Measurements from ENCODE around the gene CD200R1. TPM values are rescaled to one million over a fixed set of nuclear protein-coding genes. Genes with fewer than 3 reads are reported as not detected.

Gene CD200R1
- total RNA-seq, 2 experiments from 2014 or later = 4.0 to 4.7 TPM

- DNase-seq (peak in 1 of 14 experiments; percentile 31), ATAC-seq (ENCODE audit: poor library complexity) (no peak)
- Histone ChIP-seq H3K27ac (ENCODE audit: low read depth in 1 of 2, low read length in 2 of 2) (peak overlapping the region; percentile 6 to 62), H3K27me3 (ENCODE audit: control insufficient read depth in 1 of 2, insufficient read depth in 2 of 2, low read length in 2 of 2) (no peaks in the 10 kb centered on the region), H3K4me1 (ENCODE audit: insufficient read depth, low read length) (peaks cover 26% of the 10 kb centered on the region), H3K4me3 (ENCODE audit: low read length) (no peak overlapping the region), H3K9me3 (ENCODE audit: control insufficient read depth in 1 of 2, insufficient read depth in 1 of 2, low read length in 2 of 2) (no peaks in the 10 kb centered on the region), H3K36me3 (ENCODE audit: insufficient read depth, low read length) (no peaks in the 10 kb centered on the region)
- intact Hi-C loops (cut with DNase I, micrococcal nuclease) = loop anchor here in 1 of 2 experiments (5.0 to 10.0 kb wide), 3 partner anchors 35 to 412 kb away; partner anchors contain the start of genes ATG3 and SLC35A5
- Mint-ChIP-seq H3K4me1 (ENCODE audit: low read depth) (peaks cover 74% of the 10 kb centered on the region), H3K27ac (peak overlapping the region; percentile 94), H3K9me3 (no peaks in the 10 kb centered on the region), H3K27me3 (no peaks in the 10 kb centered on the region), H3K4me3 (peak overlapping the region; percentile 77), H3K36me3 (ENCODE audit: low read depth) (peaks cover 9% of the 10 kb centered on the region)
- no peak for TF ChIP-seq CTCF (IDR thresholded peaks at IDR 0.05)
- POLR2A ChIA-PET = interaction anchor here (0.8 to 1.4 kb wide), 3 partner anchors 14 to 203 kb away, joined by 3 to 4 read pairs (median 3); partner anchors contain the start of gene GTPBP8
- CTCF ChIA-PET = interaction anchor here (1.0 to 1.3 kb wide), 2 partner anchors 242 to 334 kb away, joined by 5 read pairs; no protein-coding TSS in a partner anchor
Observed at GRCh38 chr3:112976953-112977352, 2.0 kb upstream of the CD200R1 start.

DNA sequence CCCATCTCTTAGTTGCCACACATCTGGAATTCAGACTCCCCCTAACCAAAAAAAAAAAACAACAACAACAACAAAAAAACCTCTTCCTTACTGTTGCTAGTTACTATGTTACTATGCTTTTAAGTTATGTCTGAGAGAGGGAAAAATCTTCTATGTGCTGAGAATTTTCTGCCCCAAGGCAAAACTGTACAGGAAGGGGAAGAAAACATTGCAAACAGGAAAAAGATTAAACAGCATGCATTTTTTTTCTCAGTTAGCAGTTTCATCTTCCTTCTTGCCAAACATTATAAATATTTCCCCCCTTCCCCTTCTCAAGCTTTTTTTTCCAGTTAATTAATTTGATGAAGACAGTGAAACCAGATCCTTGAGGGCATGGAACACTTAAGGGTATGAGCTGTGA, 1.1 kb upstream of the CD200R1 start:
- ChIA-PET CTCF (interaction anchor here (0.7 to 1.4 kb wide), 5 partner anchors 26 to 333 kb away, joined by 3 to 5 read pairs (median 4); a partner anchor contains a TSS), POLR2A (interaction anchor here (0.7 to 1.4 kb wide), 3 partner anchors 15 to 32 kb away, joined by 3 to 4 read pairs (median 3); partner anchors contain the start of gene GTPBP8)
- no peaks in the 10 kb centered on the region for H3K9me3 ChIP-seq (ENCODE audit: control insufficient read depth in 1 of 2, insufficient read depth in 1 of 2, low read length in 2 of 2)
- peak in 1 of 14 experiments; percentile 20 for DNase-seq
- no peaks in the 10 kb centered on the region for H3K36me3 ChIP-seq (ENCODE audit: insufficient read depth, low read length)
- H3K27me3 Mint-ChIP-seq = no peaks in the 10 kb centered on the region
- H3K27ac Mint-ChIP-seq = peak overlapping the region; percentile 94
- H3K4me1 Mint-ChIP-seq (ENCODE audit: low read depth) = peaks cover 78% of the 10 kb centered on the region
- peak overlapping the region; percentile 4 for H3K4me3 ChIP-seq (ENCODE audit: low read length)
- H3K27me3 ChIP-seq (ENCODE audit: control insufficient read depth in 1 of 2, insufficient read depth in 2 of 2, low read length in 2 of 2) = no peaks in the 10 kb centered on the region
- H3K4me3 Mint-ChIP-seq = peak overlapping the region; percentile 92
- intact Hi-C loops (cut with DNase I, micrococcal nuclease) = loop anchor here in 1 of 2 experiments (5.0 to 10.0 kb wide), 3 partner anchors 34 to 411 kb away; partner anchors contain the start of genes ATG3 and SLC35A5
- H3K4me1 ChIP-seq (ENCODE audit: insufficient read depth, low read length) = peaks cover 26% of the 10 kb centered on the region
- H3K36me3 Mint-ChIP-seq (ENCODE audit: low read depth) = peaks cover 9% of the 10 kb centered on the region
- no peaks in the 10 kb centered on the region for H3K9me3 Mint-ChIP-seq
- no peak for ATAC-seq (ENCODE audit: poor library complexity)
- no peak for TF ChIP-seq CTCF (IDR thresholded peaks at IDR 0.05)
- H3K27ac ChIP-seq (ENCODE audit: low read depth in 1 of 2, low read length in 2 of 2) = peak overlapping the region; percentile 6 to 62

DNA sequence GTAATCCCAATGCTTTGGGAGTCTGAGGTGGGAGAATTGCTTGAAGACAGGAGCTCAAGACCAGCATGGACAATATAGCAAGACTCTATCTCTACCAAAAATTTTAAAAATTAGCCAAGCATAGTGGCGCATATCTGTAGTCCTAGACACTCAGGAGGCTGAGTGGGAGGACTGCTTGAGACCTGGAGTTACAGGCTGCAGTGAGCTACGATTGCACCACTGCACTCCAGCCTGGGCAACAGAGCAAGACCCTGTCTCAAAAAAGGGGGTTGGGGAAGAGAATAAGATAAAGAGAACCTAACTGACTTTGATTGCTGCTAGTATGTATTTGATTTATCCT, 755 bp downstream of the CD200R1 start:
- Histone ChIP-seq H3K4me3 (ENCODE audit: low read length) (peak overlapping the region; percentile 65), H3K4me1 (ENCODE audit: insufficient read depth, low read length) (peaks cover 34% of the 10 kb centered on the region), H3K36me3 (ENCODE audit: insufficient read depth, low read length) (no peaks in the 10 kb centered on the region), H3K27me3 (ENCODE audit: control insufficient read depth in 1 of 2, insufficient read depth in 2 of 2, low read length in 2 of 2) (no peaks in the 10 kb centered on the region), H3K9me3 (ENCODE audit: control insufficient read depth in 1 of 2, insufficient read depth in 1 of 2, low read length in 2 of 2) (no peaks in the 10 kb centered on the region), H3K27ac (ENCODE audit: low read depth in 1 of 2, low read length in 2 of 2) (peak overlapping the region; percentile 62 to 69)
- peak in 1 of 14 experiments; percentile 24 for DNase-seq
- peak overlapping the region; percentile 92 for H3K4me3 Mint-ChIP-seq
- no peaks in the 10 kb centered on the region for H3K9me3 Mint-ChIP-seq
- H3K27ac Mint-ChIP-seq = peak overlapping the region; percentile 94
- H3K36me3 Mint-ChIP-seq (ENCODE audit: low read depth) = peaks cover 9% of the 10 kb centered on the region
- ChIA-PET POLR2A (interaction anchor here (0.8 to 2.6 kb wide), 10 partner anchors 11 to 239 kb away, joined by 3 to 16 read pairs (median 4); partner anchors contain the start of gene GTPBP8), CTCF (interaction anchor here (1.2 kb wide), 2 partner anchors 17 to 61 kb away, joined by 3 read pairs; partner anchors contain the start of gene GTPBP8)
- H3K4me1 Mint-ChIP-seq (ENCODE audit: low read depth) = peaks cover 90% of the 10 kb centered on the region
- TF ChIP-seq CTCF (IDR thresholded peaks at IDR 0.05) = no peak
- H3K27me3 Mint-ChIP-seq = no peaks in the 10 kb centered on the region
- ATAC-seq (ENCODE audit: poor library complexity) = no peak
- intact Hi-C loops (cut with DNase I, micrococcal nuclease) = loop anchor here in 1 of 2 experiments (10.0 kb wide), 1 partner anchor 409 kb away; the partner anchor contains the start of genes ATG3 and SLC35A5
